GM12878 (cell line): ENCODE data around the gene CREB5. TPM values are rescaled to one million over a fixed set of nuclear protein-coding genes. Genes with fewer than 3 reads are reported as not detected.

Experiments used
- ATAC-seq: fragments of 200-7000 bp; cut with Tn5 transposase; 3 replicates; pipeline ENCODE4 v1.9.1; 2020; ENCODE audit warnings: mild to moderate bottlenecking, moderate library complexity
- BruUV-seq: library from RNA; stranded (reverse); fragments of 400-500 nt; replicated peaks from 2 replicates; lab custom pipeline; 2021; lab: Mats Ljungman, UMichigan
- CTCF ChIA-PET: fragments of 300-600 bp; sonication (Branson Sonifier 250); formaldehyde crosslinking; extraction: SDS; loops from one replicate; lab custom pipeline; 2021; ENCODE audit warnings: inconsistent platforms; lab: Yijun Ruan, JAX
- POLR2A ChIA-PET: fragments of 350-600 bp; formaldehyde crosslinking; extraction: SDS; loops from one replicate; lab custom pipeline; 2021; ENCODE audit warnings: inconsistent platforms; lab: Charles Lee
- RAD21 ChIA-PET: fragments of 300-600 bp; sonication (Branson Sonifier 250); formaldehyde crosslinking; loops from one replicate; lab custom pipeline; 2023; ENCODE audit warnings: antibody characterized with exemption; ENCODE audit not compliant: unreplicated experiment; lab: Charles Lee
- SMC1A ChIA-PET: fragments of 300-600 bp; sonication (Branson Sonifier 250); formaldehyde crosslinking; loops from one replicate; lab custom pipeline; 2023; ENCODE audit not compliant: unreplicated experiment, uncharacterized antibody; lab: Charles Lee
- DNase-seq: peaks from one replicate; pipeline ENCODE4 v3.0.0-alpha.2; 2011; ENCODE audit warnings: low read depth, low spot score
- FAIRE-seq: peaks from 3 replicates; lab custom pipeline; 2011; peaks lifted over from hg19 to GRCh38; lab: Jason Lieb, UNC
- H2AFZ ChIP-seq: 2 replicates; pipeline ENCODE4 v1.6.0; 2011; ENCODE audit warnings: low read depth, low read length, control low read depth; ENCODE audit not compliant: control insufficient read depth
- H3K27ac ChIP-seq: 2 replicates; pipeline ENCODE4 v1.5.1; 2011; ENCODE audit warnings: control low read depth; ENCODE audit not compliant: control insufficient read depth, insufficient read depth
- H3K27me3 ChIP-seq, 2 experiments: replicated peaks in 1 of 2; 2 replicates each; pipeline versions ENCODE4 v1.6.0 to v1.6.1; 2011; ENCODE audit warnings: low read length in 1 of 2; ENCODE audit not compliant: control insufficient read depth in 2 of 2, insufficient read depth in 2 of 2
- H3K36me3 ChIP-seq, 2 experiments: 2 replicates each; pipeline ENCODE4 v1.5.1; 2011; ENCODE audit warnings: low read length in 1 of 2; ENCODE audit not compliant: control insufficient read depth in 2 of 2, insufficient read depth in 2 of 2
- H3K4me1 ChIP-seq: 2 replicates; pipeline ENCODE4 v1.6.1; 2011; ENCODE audit warnings: mild to moderate bottlenecking, low read length, moderate library complexity, mixed read lengths; ENCODE audit not compliant: control insufficient read depth, insufficient read depth
- H3K4me2 ChIP-seq: 2 replicates; pipeline ENCODE4 v1.6.0; 2011; ENCODE audit warnings: control low read depth; ENCODE audit not compliant: control insufficient read depth, insufficient read depth
- H3K4me3 ChIP-seq: fragments of 200-600 bp; sonication (generic); 2 replicates; pipeline ENCODE4 v1.5.1; 2016
- H3K79me2 ChIP-seq: 2 replicates; pipeline ENCODE4 v1.6.0; 2011; ENCODE audit warnings: low read length; ENCODE audit not compliant: control insufficient read depth, insufficient read depth
- H3K9ac ChIP-seq: 2 replicates; pipeline ENCODE4 v1.8.0; 2011; ENCODE audit warnings: low read length, control low read depth, mixed read lengths; ENCODE audit not compliant: control insufficient read depth, insufficient read depth
- H3K9me3 ChIP-seq: replicated peaks from 3 replicates; pipeline ENCODE4 v1.5.1; 2011; ENCODE audit warnings: mild to moderate bottlenecking, low read length; ENCODE audit not compliant: control insufficient read depth, insufficient read depth
- H4K20me1 ChIP-seq: 2 replicates; pipeline ENCODE4 v1.6.0; 2011; ENCODE audit not compliant: control insufficient read depth, insufficient read depth
- ASH2L ChIP-seq: fragments of 300-600, 200-600 bp; sonication (generic); IDR thresholded peaks from 2 replicates; pipeline ENCODE4 v1.6.1; 2017; ENCODE audit warnings: low read depth, mild to moderate bottlenecking, borderline replicate concordance
- BCL11A ChIP-seq: IDR thresholded peaks from 2 replicates; pipeline ENCODE4 v1.6.1; 2011; ENCODE audit warnings: low read depth, low read length
- BCL3 ChIP-seq: IDR thresholded peaks from 2 replicates; pipeline ENCODE4 v1.6.1; 2011; ENCODE audit warnings: borderline replicate concordance, low read depth, mild to moderate bottlenecking, moderate library complexity, low read length; ENCODE audit not compliant: insufficient read depth, poor library complexity, severe bottlenecking
- CBX3 ChIP-seq: fragments of 200-600 bp; sonication (generic); IDR thresholded peaks from 2 replicates; pipeline ENCODE4 v1.6.1; 2016; ENCODE audit warnings: low read depth, borderline replicate concordance
- CBX5 ChIP-seq: sonication (generic); IDR thresholded peaks from 2 replicates; pipeline ENCODE4 v1.6.1; 2016; ENCODE audit warnings: low read depth, moderate library complexity, mild to moderate bottlenecking, inconsistent platforms
- CHD1 ChIP-seq: IDR thresholded peaks from 2 replicates; pipeline ENCODE4 v1.6.1; 2012; ENCODE audit warnings: low read depth, low read length, improper control_type of control experiment
- HDAC2 ChIP-seq: fragments of 200-600 bp; sonication (generic); IDR thresholded peaks from 2 replicates; pipeline ENCODE4 v1.6.1; 2017
- KAT2A ChIP-seq: conservative IDR thresholded peaks from 2 replicates; pipeline ENCODE4 v1.6.1; 2011; ENCODE audit warnings: low read depth, low read length; ENCODE audit not compliant: control insufficient read depth
- MLLT1 ChIP-seq: fragments of 450-650 bp; IDR thresholded peaks from 2 replicates; pipeline ENCODE4 v1.6.1; 2016; ENCODE audit warnings: mild to moderate bottlenecking
- MXI1 ChIP-seq: fragments of 150-350 bp; IDR thresholded peaks from 2 replicates; pipeline ENCODE4 v1.6.1; 2011; ENCODE audit warnings: low read depth, mild to moderate bottlenecking, inconsistent platforms, low read length, improper control_type of control experiment
- NBN ChIP-seq: fragments of 450-650 bp; IDR thresholded peaks from 2 replicates; pipeline ENCODE4 v1.6.1; 2016
- NR2C1 ChIP-seq: fragments of 450-650 bp; IDR thresholded peaks from 2 replicates; pipeline ENCODE4 v1.6.1; 2017; ENCODE audit warnings: antibody characterized with exemption, mild to moderate bottlenecking, moderate library complexity
- PML ChIP-seq: IDR thresholded peaks from 2 replicates; pipeline ENCODE4 v1.6.1; 2012; ENCODE audit warnings: low read length, inconsistent platforms
- RAD51 ChIP-seq: fragments of 450-650 bp; IDR thresholded peaks from 2 replicates; pipeline ENCODE4 v1.6.1; 2016; ENCODE audit warnings: moderate library complexity, mild to moderate bottlenecking, inconsistent platforms
- RB1 ChIP-seq: fragments of 450-650 bp; formaldehyde crosslinking; IDR thresholded peaks from 2 replicates; pipeline ENCODE4 v1.6.1; 2017; ENCODE audit warnings: mild to moderate bottlenecking, borderline replicate concordance
- RCOR1 ChIP-seq: conservative IDR thresholded peaks from 2 replicates; pipeline ENCODE4 v1.6.1; 2012; ENCODE audit warnings: low read depth, low read length, improper control_type of control experiment
- SMARCA5 ChIP-seq: fragments of 450-650 bp; IDR thresholded peaks from 2 replicates; pipeline ENCODE4 v1.6.1; 2017; ENCODE audit warnings: mild to moderate bottlenecking
- SPI1 ChIP-seq: IDR thresholded peaks from 2 replicates; pipeline ENCODE4 v1.6.1; 2011; ENCODE audit warnings: low read depth, mild to moderate bottlenecking, low read length, moderate library complexity, borderline replicate concordance; ENCODE audit not compliant: insufficient read depth
- USF1 ChIP-seq: IDR thresholded peaks from 2 replicates; pipeline ENCODE4 v1.6.1; 2011; ENCODE audit warnings: borderline replicate concordance, low read depth, mild to moderate bottlenecking, moderate library complexity, mixed read lengths, low read length; ENCODE audit not compliant: insufficient read depth; ENCODE audit errors: extremely low read length
- YY1 ChIP-seq: IDR thresholded peaks from 2 replicates; pipeline ENCODE4 v1.6.1; 2011; ENCODE audit warnings: low read depth, mild to moderate bottlenecking, low read length
- WGBS: methylation state at CpG from one replicate; pipeline ENCODE4 v1.1.6; 2016; ENCODE audit warnings: low lambda C conversion rate; ENCODE audit not compliant: insufficient replicate concordance, insufficient coverage; ENCODE audit errors: missing lambda C conversion rate; 5-methylcytosine and 5-hydroxymethylcytosine counted together
- in situ Hi-C: fragments of 300-500 bp; cut with MboI; formaldehyde crosslinking; loops from 9 replicates; pipeline ENCODE4 v1.14.3; 2018; ENCODE audit warnings: mixed read lengths
- intact Hi-C: fragments of 100-400 bp; cut with micrococcal nuclease; formaldehyde crosslinking; loops from one replicate; pipeline ENCODE4 v1.14.2; 2022; ENCODE audit not compliant: unreplicated experiment
- polyA plus RNA-seq, 11 experiments: library from polyadenylated mRNA; depleted of rRNA in 4 of 11; unstranded in 6 of 11; stranded (reverse) in 5 of 11; fragments of >200 nt; fragmentation: Nextera tagmentation in 4 of 11; fragmentation: Illumina TruSeq in 1 of 11; extraction: Ambion mirVana in 4 of 11; extraction: Trizol in 1 of 11; gene quantifications; 1 replicate in 1 of 11; 2 replicates in 10 of 11; pipeline versions ENCODE4 v1.2.1 to v1.2.3, GENCODE V29; 2011 to 2016; ENCODE audit warnings: inconsistent platforms in 2 of 11, missing spikeins in 2 of 11, low read depth in 1 of 11
- total RNA-seq, 4 experiments: library from RNA; depleted of rRNA in 3 of 4; stranded (reverse); fragments of >200 nt in 3 of 4; fragmentation: Illumina TruSeq in 1 of 4; extraction: Trizol in 1 of 4; gene quantifications; 2 replicates each; pipeline versions ENCODE4 v1.2.1 to v1.2.3, GENCODE V29; 2013 to 2021

CREB5 gene
- total and polyA plus RNA-seq, 10 of the 15 experiments (the other 5 are each of a cell fraction or from before 2014, with no cell fraction given): 12.9 to 74.1 (median 53.0) TPM

GRCh38 chr7:28621369-28621841 is 209.1 kb downstream of the CREB5 start:
- Histone ChIP-seq H3K4me3 (no peak overlapping the region), H3K9me3 (no peaks in the 10 kb centered on the region), H4K20me1 (no peaks in the 10 kb centered on the region), H3K27me3 (no peaks in the 10 kb centered on the region), H3K79me2 (no peaks in the 10 kb centered on the region), H3K27ac (peak overlapping the region; percentile 45; the same call in 1 of the 2 replicates), H3K36me3 (no peaks in the 10 kb centered on the region), H3K4me2 (no peak overlapping the region), H3K4me1 (peaks cover 3% of the 10 kb centered on the region; the same call in 1 of the 2 replicates), H2AFZ (peak overlapping the region; percentile 39; the same call in 1 of the 2 replicates), H3K9ac (no peak overlapping the region)
- peak; percentile 45 for DNase-seq
- BruUV-seq: no TSS peak
- ChIA-PET RAD21 (interaction anchor here (0.6 to 3.0 kb wide), 13 partner anchors 10 to 210 kb away, joined by 3 to 73 read pairs (median 3); partner anchors contain the start of gene CREB5), SMC1A (interaction anchor here (0.6 to 3.0 kb wide), 12 partner anchors 9 to 320 kb away, joined by 3 to 81 read pairs (median 6); partner anchors contain the start of gene CREB5), POLR2A (interaction anchor here (0.5 to 3.0 kb wide), 6 partner anchors 10 to 209 kb away, joined by 3 to 28 read pairs (median 5); partner anchors contain the start of gene CREB5), CTCF (interaction anchor here (0.7 to 3.0 kb wide), 8 partner anchors 14 to 233 kb away, joined by 3 to 22 read pairs (median 10); partner anchors contain the start of gene CREB5)
- in situ Hi-C loops (loop anchor here (5.0 to 10.0 kb wide), 2 partner anchors 144 to 227 kb away; no protein-coding TSS in a partner anchor), intact Hi-C loops (loop anchor here (1.0 to 5.0 kb wide), 4 partner anchors 48 to 231 kb away; no protein-coding TSS in a partner anchor)
- FAIRE-seq: peak; percentile 52
- ATAC-seq: peak; percentile 82
- WGBS: 29% methylated on average over 6 of the region's 6 CpGs
- peak; percentile 68 for TF ChIP-seq PML
- no peak for TF ChIP-seq HDAC2
- TF ChIP-seq BCL3: peak; percentile 76
- no peak for TF ChIP-seq CHD1
- no peak for TF ChIP-seq RCOR1
- no peak for TF ChIP-seq CBX5
- peak; percentile 83 for TF ChIP-seq RAD51
- TF ChIP-seq YY1: no peak
- no peak for TF ChIP-seq NR2C1
- no peak for TF ChIP-seq BCL11A
- TF ChIP-seq SMARCA5: no peak
- no peak for TF ChIP-seq CBX3
- TF ChIP-seq USF1: no peak
- no peak for TF ChIP-seq MXI1
- no peak for TF ChIP-seq KAT2A
- TF ChIP-seq MLLT1: peak; percentile 39; the same call in 1 of the 2 replicates
- no peak for TF ChIP-seq RB1
- no peak for TF ChIP-seq SPI1
- TF ChIP-seq NBN: peak; percentile 79
- peak; percentile 59; the same call in 1 of the 2 replicates for TF ChIP-seq ASH2L
